ENCODE data around the gene RPS14. TPM values are rescaled to one million over a fixed set of nuclear protein-coding genes. Genes with fewer than 3 reads are reported as not detected.

Gene RPS14
- total and polyA plus RNA-seq, 9 of the 15 experiments (the other 6 are each of a cell fraction or from before 2014, with no cell fraction given) = 1,824 to 5,983 (median 3,017) TPM

DNA sequence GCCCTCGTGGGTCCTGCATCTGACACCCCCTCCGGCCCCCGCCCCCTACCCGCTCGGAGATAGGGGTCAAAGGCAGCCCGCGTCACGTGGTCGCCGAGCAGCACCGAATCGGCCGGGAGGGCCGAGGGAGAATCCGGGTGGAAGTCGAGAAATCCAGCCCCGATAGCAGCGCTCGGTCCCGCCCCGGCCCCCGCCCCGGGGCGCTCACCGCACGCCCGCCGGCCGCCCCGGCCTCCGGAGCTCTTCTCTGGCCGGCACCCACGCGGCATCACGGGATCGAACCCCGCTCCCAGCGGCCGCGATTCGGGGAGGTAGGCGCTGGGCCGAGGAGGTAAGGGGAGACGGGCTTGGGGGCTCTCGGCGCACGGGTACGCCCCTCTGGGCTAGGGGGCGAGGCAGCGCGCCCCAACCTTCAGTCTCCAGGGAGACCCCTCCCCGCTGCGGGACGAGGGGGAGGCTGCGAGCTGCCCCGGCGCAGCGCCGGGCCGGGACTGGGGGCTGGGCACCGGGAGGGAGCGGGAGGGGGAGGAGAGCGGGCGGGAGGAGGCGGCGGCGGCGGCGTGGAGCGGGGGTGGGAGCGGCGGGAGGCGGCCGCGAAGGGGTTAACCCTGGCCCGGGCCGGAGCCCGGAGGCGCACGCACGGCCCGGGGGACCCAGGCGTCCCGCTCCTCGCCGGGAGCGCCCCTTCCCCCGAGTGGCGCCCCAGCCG lies 36.3 kb upstream of the RPS14 start (continued):
- TF ChIP-seq NONO (IDR thresholded peaks at IDR 0.05; ENCODE audit: low read depth in 2 of 2, low read length in 1 of 2) = peak in 1 of 2 experiments; percentile 28; a peak in 1 of 4 replicates
- peak; percentile 81 for TF ChIP-seq PCBP1 (IDR thresholded peaks at IDR 0.05; ENCODE audit: low read depth, low read length, poor library complexity, severe bottlenecking)
- TF ChIP-seq SIN3A (IDR thresholded peaks at IDR 0.05; ENCODE audit: borderline replicate concordance in 2 of 2, control insufficient read depth in 1 of 2, low read depth in 2 of 2, low read length in 2 of 2) = peak in 1 of 2 experiments; percentile 5; a peak in 1 of 4 replicates
- TF ChIP-seq, protein P1, sequence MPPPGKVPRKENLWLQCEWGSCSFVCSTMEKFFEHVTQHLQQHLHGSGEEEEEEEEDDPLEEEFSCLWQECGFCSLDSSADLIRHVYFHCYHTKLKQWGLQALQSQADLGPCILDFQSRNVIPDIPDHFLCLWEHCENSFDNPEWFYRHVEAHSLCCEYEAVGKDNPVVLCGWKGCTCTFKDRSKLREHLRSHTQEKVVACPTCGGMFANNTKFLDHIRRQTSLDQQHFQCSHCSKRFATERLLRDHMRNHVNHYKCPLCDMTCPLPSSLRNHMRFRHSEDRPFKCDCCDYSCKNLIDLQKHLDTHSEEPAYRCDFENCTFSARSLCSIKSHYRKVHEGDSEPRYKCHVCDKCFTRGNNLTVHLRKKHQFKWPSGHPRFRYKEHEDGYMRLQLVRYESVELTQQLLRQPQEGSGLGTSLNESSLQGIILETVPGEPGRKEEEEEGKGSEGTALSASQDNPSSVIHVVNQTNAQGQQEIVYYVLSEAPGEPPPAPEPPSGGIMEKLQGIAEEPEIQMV (tag; conservative IDR thresholded peaks at IDR 0.05; ENCODE audit: low read depth) = no peak
- TF ChIP-seq ZBTB40 (IDR thresholded peaks at IDR 0.05) = peak; percentile 17; the same call in 1 of the 2 replicates
- no peak for TF ChIP-seq ZBTB40 (CRISPR knock-in tag; IDR thresholded peaks at IDR 0.05)
- peak in 1 of 2 experiments; percentile 94; a peak in 2 of 4 replicates for TF ChIP-seq ZNF639 (CRISPR knock-in tag; conservative IDR thresholded peaks at IDR 0.05 in 1 of 2, IDR thresholded peaks at IDR 0.05 in 1 of 2)
- no peak for TF ChIP-seq BRCA1 (IDR thresholded peaks at IDR 0.05)
- TF ChIP-seq BRCA1 (CRISPR knock-in tag; IDR thresholded peaks at IDR 0.05) = no peak
- no peak for TF ChIP-seq WHSC1 (IDR thresholded peaks at IDR 0.05; ENCODE audit: low read length)
- TF ChIP-seq MLLT1 (IDR thresholded peaks at IDR 0.05) = no peak
